Fibroblast of lung (primary cell): ENCODE results near the gene CCDC141.

Experiments
- CTCF ChIP-seq, 2 donors: IDR thresholded peaks in 1 of 2; conservative IDR thresholded peaks in 1 of 2; 1 replicate in 1 of 2; 2 replicates in 1 of 2; pipeline ENCODE4 v1.5.1; 2011 to 2012; ENCODE audit warnings: low read length in 2 of 2, control low read depth in 1 of 2, inconsistent platforms in 1 of 2, low read depth in 1 of 2, mild to moderate bottlenecking in 1 of 2
- EZH2 ChIP-seq: IDR thresholded peaks from 2 replicates; pipeline ENCODE4 v1.5.1; 2012; ENCODE audit warnings: low read length, control low read depth, mild to moderate bottlenecking; ENCODE audit errors: missing control alignments

- TF ChIP-seq CTCF (conservative IDR thresholded peaks at IDR 0.05 in 1 of 2, IDR thresholded peaks at IDR 0.05 in 1 of 2; ENCODE audit: low read depth in 1 of 2, low read length in 2 of 2) (no peak), EZH2 (no peak)
These were observed 205.7 kb downstream of the CCDC141 start for GRCh38 chr2:178844269-178844668.
